ENCODE data around the gene SPDYE6.
"Not testable (repeated sequence)": the region's sequence is repeated elsewhere in the genome, so short reads cannot be mapped to it uniquely, and the experiment has no call there.

Gene SPDYE6

GRCh38 chr7:102363549-102364393, 7.5 kb upstream of the SPDYE6 start:
- peak; percentile 84 to 90 for DNase-seq (ENCODE audit: low read depth in 2 of 2)

- not testable (repeated sequence) for DNase-seq (ENCODE audit: low read depth in 2 of 2)
These were observed 9.3 kb downstream of the SPDYE6 start for GRCh38 chr7:102346983-102347382.

- DNase-seq (ENCODE audit: low read depth in 2 of 2), result not testable (repeated sequence)
These were observed 15.5 kb downstream of the SPDYE6 start for GRCh38 chr7:102340599-102341368.

GRCh38 chr7:102337420-102337819, 18.8 kb downstream of the SPDYE6 start:
- DNase-seq (ENCODE audit: low read depth in 2 of 2), result not testable (repeated sequence)

GRCh38 chr7:102337002-102337401, 19.2 kb downstream of the SPDYE6 start:
- DNase-seq (ENCODE audit: low read depth in 2 of 2), result not testable (repeated sequence)

- DNase-seq (ENCODE audit: low read depth in 2 of 2), result not testable (repeated sequence)
These were observed 20.7 kb downstream of the SPDYE6 start for GRCh38 chr7:102335574-102335973.

- DNase-seq (ENCODE audit: low read depth in 2 of 2), result not testable (repeated sequence)
These were observed 25.4 kb downstream of the SPDYE6 start for GRCh38 chr7:102330666-102331460.

GRCh38 chr7:102329366-102329765, 26.9 kb downstream of the SPDYE6 start:
- DNase-seq (ENCODE audit: low read depth in 2 of 2), result not testable (repeated sequence)

- not testable (repeated sequence) for DNase-seq (ENCODE audit: low read depth in 2 of 2)
These were observed 27.4 kb downstream of the SPDYE6 start for GRCh38 chr7:102328863-102329262.

- DNase-seq (ENCODE audit: low read depth in 2 of 2), result not testable (repeated sequence)
These were observed 29.1 kb downstream of the SPDYE6 start for GRCh38 chr7:102327183-102327582.

- DNase-seq (ENCODE audit: low read depth in 2 of 2), result no peak
These were observed 29.9 kb downstream of the SPDYE6 start for GRCh38 chr7:102326157-102326889.

GRCh38 chr7:102325106-102325505, 31.1 kb downstream of the SPDYE6 start:
- not testable (repeated sequence) for DNase-seq (ENCODE audit: low read depth in 2 of 2)

- DNase-seq (ENCODE audit: low read depth in 2 of 2), result no peak
These were observed 32.4 kb downstream of the SPDYE6 start for GRCh38 chr7:102323914-102324195.

GRCh38 chr7:102322202-102322715, 34.0 kb downstream of the SPDYE6 start:
- DNase-seq (ENCODE audit: low read depth in 2 of 2), result no peak

GRCh38 chr7:102321351-102322201, 34.7 kb downstream of the SPDYE6 start:
- no peak for DNase-seq (ENCODE audit: low read depth in 2 of 2)

- DNase-seq (ENCODE audit: low read depth in 2 of 2), result no peak
These were observed 35.5 kb downstream of the SPDYE6 start for GRCh38 chr7:102320601-102321350.

- DNase-seq (ENCODE audit: low read depth in 2 of 2), result no peak
These were observed 36.1 kb downstream of the SPDYE6 start for GRCh38 chr7:102320181-102320580.

- DNase-seq (ENCODE audit: low read depth in 2 of 2), result no peak
These were observed 36.6 kb downstream of the SPDYE6 start for GRCh38 chr7:102319671-102320070.

- DNase-seq (ENCODE audit: low read depth in 2 of 2), result no peak
These were observed 37.7 kb downstream of the SPDYE6 start for GRCh38 chr7:102318482-102318971.
